SK-N-SH (cell line): Measurements from ENCODE around the gene VGLL4.
A peak's percentile ranks its signal among the peaks of the same experiment; 100 is the strongest.

Source experiments
- FOXM1 ChIP-seq: IDR thresholded peaks from 2 replicates; pipeline ENCODE4 v1.4.0; 2012; ENCODE audit warnings: low read depth, mild to moderate bottlenecking
- MXI1 ChIP-seq: IDR thresholded peaks from 2 replicates; pipeline ENCODE4 v1.6.1; 2012; ENCODE audit warnings: mild to moderate bottlenecking, low read depth, low read length, improper control_type of control experiment
- POLR2AphosphoS5 ChIP-seq: IDR thresholded peaks from 2 replicates; pipeline ENCODE4 v1.6.1; 2012; ENCODE audit warnings: low read depth, low read length
- SMC3 ChIP-seq: IDR thresholded peaks from 2 replicates; pipeline ENCODE4 v1.6.1; 2012; ENCODE audit warnings: low read depth, low read length, improper control_type of control experiment
- TCF12 ChIP-seq: IDR thresholded peaks from 2 replicates; pipeline ENCODE4 v1.4.0; 2012
- TF ChIP-seq, protein P1 (sequence below): fragments of 150-350 bp; IDR thresholded peaks from 2 replicates; pipeline ENCODE4 v1.6.1; 2016; ENCODE audit warnings: mild to moderate bottlenecking, low read depth, low read length
- TF ChIP-seq, protein P2 (sequence below): fragments of 200-600 bp; sonication (generic); IDR thresholded peaks from 2 replicates; pipeline ENCODE4 v1.6.1; 2017; ENCODE audit warnings: antibody characterized with exemption, mild to moderate bottlenecking, moderate library complexity
- TF ChIP-seq, protein P3 (sequence below): IDR thresholded peaks from 2 replicates; pipeline ENCODE4 v1.4.0; 2012; ENCODE audit warnings: low read depth

DNA sequence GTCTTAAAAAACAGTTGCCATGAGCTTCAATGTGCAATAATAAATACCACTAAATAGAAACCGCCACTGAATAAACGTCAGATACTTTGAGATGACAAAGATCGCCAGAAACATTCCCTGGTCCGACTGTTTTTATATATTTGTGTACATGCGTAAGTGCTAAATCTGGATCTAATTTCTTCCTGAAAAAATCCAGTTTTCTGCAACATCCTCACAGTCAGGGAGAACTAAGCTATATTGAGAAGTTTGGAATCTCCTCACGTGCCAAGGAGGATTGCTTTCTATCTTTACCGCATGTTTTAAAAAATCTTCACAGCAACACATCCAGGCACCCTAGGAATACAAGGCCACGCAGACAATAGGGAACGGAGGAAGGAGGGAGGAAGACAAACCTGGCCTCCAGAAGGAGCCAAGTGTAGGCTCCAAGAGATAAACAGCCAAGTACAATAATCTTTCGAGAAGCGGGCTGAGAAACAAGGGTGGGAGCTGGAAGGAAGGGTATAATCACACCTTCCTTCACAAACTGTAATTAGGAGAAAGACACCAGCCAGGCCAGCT, 5.7 kb downstream of the VGLL4 start:
- no peak for TF ChIP-seq FOXM1
- TF ChIP-seq, protein P1, sequence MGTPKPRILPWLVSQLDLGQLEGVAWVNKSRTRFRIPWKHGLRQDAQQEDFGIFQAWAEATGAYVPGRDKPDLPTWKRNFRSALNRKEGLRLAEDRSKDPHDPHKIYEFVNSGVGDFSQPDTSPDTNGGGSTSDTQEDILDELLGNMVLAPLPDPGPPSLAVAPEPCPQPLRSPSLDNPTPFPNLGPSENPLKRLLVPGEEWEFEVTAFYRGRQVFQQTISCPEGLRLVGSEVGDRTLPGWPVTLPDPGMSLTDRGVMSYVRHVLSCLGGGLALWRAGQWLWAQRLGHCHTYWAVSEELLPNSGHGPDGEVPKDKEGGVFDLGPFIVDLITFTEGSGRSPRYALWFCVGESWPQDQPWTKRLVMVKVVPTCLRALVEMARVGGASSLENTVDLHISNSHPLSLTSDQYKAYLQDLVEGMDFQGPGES: no peak
- TF ChIP-seq TCF12: peak; percentile 49; the same call in 1 of the 2 replicates
- TF ChIP-seq MXI1: peak; percentile 40
- TF ChIP-seq, protein P2, sequence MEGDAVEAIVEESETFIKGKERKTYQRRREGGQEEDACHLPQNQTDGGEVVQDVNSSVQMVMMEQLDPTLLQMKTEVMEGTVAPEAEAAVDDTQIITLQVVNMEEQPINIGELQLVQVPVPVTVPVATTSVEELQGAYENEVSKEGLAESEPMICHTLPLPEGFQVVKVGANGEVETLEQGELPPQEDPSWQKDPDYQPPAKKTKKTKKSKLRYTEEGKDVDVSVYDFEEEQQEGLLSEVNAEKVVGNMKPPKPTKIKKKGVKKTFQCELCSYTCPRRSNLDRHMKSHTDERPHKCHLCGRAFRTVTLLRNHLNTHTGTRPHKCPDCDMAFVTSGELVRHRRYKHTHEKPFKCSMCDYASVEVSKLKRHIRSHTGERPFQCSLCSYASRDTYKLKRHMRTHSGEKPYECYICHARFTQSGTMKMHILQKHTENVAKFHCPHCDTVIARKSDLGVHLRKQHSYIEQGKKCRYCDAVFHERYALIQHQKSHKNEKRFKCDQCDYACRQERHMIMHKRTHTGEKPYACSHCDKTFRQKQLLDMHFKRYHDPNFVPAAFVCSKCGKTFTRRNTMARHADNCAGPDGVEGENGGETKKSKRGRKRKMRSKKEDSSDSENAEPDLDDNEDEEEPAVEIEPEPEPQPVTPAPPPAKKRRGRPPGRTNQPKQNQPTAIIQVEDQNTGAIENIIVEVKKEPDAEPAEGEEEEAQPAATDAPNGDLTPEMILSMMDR: no peak
- no peak for TF ChIP-seq SMC3
- no peak for TF ChIP-seq POLR2AphosphoS5
- TF ChIP-seq, protein P3, sequence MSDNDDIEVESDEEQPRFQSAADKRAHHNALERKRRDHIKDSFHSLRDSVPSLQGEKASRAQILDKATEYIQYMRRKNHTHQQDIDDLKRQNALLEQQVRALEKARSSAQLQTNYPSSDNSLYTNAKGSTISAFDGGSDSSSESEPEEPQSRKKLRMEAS: no peak
